AG10803 (cell line): ENCODE results near the gene ACP4.

Source experiments
- DNase-seq: peaks from one replicate; pipeline ENCODE4 v3.0.0; 2010; ENCODE audit warnings: low read depth
- H3K4me3 ChIP-seq: 2 replicates; pipeline ENCODE4 v1.5.1; 2011; ENCODE audit warnings: mild to moderate bottlenecking, low read length, control low read depth
- TF ChIP-seq, protein P1 (sequence below): conservative IDR thresholded peaks from 2 replicates; pipeline ENCODE4 v1.5.1; 2011; ENCODE audit warnings: mild to moderate bottlenecking, low read length, control low read depth, inconsistent platforms

Gene ACP4

DNA sequence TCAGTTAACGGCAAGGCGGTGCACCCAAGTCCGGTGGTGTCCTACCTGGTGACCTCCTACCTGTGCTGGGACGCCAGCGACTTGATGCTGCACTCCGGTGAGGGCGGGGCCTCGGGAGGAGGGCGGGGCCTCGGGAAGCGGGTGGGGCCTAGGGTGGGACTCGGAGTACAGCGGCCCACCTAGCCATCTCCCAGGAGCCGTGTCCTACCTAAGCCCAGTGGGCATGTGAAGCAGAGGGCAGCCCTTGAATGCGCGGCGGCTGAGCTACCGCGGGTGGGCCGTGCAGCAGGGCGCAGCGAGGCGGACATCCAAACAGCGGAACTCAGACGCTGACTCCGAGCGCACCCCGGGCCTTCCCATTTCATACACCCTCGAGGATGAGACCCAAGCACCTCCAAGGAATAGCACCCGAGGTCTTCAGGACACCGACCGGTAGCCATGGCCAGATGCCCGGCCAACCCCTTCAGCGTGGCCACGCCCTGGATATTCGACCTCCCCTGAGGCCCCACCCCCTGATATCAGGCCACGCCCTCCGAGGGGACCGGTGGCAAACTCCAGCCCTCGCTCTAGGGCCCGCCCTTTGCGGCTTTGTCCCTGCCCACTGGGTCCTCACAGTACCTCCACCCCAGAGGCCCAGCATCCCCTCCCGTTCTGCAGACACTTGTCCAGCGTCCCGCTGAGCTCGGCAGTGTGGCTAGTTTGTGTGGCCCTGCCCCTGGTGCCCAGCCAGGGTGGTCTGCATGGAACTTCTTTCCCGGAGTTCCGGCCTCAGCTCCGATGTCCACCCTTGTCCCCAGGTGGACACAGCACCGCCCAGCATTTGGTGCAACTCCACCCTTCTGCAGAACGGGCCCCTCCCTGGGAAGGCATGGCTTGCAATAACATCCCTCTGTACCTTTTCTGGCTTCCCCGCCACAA is 28.0 kb downstream of the ACP4 start:
- no peak for DNase-seq
- TF ChIP-seq, protein P1, sequence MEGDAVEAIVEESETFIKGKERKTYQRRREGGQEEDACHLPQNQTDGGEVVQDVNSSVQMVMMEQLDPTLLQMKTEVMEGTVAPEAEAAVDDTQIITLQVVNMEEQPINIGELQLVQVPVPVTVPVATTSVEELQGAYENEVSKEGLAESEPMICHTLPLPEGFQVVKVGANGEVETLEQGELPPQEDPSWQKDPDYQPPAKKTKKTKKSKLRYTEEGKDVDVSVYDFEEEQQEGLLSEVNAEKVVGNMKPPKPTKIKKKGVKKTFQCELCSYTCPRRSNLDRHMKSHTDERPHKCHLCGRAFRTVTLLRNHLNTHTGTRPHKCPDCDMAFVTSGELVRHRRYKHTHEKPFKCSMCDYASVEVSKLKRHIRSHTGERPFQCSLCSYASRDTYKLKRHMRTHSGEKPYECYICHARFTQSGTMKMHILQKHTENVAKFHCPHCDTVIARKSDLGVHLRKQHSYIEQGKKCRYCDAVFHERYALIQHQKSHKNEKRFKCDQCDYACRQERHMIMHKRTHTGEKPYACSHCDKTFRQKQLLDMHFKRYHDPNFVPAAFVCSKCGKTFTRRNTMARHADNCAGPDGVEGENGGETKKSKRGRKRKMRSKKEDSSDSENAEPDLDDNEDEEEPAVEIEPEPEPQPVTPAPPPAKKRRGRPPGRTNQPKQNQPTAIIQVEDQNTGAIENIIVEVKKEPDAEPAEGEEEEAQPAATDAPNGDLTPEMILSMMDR = no peak
- peak overlapping the region; percentile 40 for H3K4me3 ChIP-seq

DNA sequence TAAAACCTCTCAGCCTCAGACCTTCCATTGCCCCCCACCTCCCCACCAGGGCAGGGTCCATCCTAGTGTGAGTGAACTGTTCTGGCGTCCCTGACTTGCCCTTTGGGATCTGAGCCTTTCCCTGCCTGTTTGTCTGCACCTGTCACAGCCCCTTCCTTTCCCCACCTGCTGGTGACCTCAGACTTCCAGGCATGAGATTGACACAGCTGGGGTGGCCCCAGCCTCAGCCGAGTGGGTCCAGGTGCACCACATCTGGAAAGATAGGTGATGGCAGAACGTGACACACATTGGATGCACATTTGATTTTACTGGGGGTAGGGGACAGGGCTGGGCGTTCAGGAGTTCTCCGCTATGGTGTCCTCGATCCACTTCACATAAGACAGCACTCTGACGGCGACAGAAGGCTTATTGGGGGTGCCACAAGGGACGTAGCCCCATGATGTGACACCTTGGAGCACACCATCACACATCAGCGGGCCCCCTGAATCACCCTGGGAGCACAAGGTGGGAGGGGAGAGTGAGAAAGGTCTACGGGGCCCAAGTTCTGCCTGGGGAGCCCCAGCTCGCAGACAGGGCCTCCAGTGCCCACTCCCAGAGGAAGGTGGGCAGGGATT is 28.8 kb downstream of the ACP4 start:
- no peak for DNase-seq
- H3K4me3 ChIP-seq = no peak overlapping the region
- TF ChIP-seq, protein P1 = no peak

DNA sequence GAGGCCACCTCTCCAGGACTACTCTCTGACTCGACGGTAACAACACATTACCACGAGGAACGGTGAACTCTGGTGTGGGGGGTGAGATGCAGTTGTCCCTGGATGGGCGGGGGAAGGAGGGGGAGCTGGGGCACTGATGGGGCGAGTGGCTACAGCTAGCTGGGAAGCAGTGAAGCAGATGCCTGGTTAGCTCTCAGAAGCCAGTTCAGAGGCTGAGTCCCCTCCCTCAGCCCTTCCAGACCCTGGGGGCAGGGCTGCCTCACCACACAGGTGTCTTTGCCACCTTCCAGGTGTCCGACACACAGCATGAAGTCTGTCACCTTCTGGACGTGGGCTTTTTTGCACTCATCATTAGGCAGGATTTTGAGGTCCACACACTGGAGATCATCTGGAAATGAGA is 29.4 kb downstream of the ACP4 start:
- DNase-seq = no peak
- TF ChIP-seq, protein P1 = no peak
- no peak overlapping the region for H3K4me3 ChIP-seq

DNA sequence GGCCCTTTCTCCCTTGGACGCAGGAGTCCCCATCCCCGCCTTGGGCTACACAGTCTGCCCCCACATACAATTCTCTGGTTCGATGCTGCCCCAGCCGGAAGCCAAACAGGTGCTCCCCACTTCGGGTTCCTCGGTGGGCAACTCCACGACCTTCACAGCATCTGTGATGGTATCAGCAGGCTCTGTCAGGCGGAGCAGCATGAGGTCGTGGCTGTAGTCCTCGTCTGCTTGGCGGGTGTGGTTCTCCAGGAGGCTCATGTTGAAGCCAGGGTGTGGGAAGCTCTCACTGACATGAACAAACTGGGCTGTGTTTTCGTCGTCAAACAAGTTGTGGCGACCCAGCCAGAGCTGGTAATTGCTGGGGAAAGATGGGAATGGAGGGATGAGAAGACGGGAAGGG is 29.9 kb downstream of the ACP4 start:
- no peak overlapping the region for H3K4me3 ChIP-seq
- no peak for DNase-seq
- TF ChIP-seq, protein P1 = no peak

DNA sequence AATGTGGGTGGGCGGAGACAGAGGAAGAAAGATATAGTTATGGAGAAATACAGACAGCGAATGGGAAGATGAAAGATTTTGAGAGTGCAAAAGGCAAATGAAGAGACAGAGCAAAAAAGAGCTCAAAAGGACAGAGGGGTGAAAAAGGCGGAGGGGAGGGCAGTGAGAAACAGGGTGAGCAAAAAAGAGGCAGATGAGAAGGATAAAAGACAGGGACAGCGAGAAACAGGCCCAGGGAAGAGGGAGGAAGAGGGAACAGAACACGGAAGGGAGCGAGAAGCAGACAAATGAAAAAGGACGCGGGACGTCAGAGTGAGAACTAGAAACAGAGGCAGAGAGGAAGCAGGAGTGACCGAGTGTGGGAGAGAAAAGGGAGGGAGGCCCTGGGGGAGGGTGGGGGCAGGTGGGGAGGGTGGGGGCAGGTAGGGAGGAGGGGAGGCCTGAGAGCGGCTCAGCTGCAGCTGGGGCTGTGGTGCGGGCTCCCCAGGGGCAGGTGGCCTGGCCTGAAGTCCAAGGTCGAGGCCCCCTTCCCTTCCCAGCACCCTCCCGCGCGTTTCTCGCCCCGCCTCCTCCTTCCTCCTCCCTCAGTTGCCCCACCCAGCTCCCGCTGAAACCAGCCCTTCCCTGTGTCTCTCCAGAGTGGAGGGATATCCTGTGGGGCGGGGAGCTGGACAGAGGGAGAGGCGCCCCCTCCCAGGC is 30.5 kb downstream of the ACP4 start:
- H3K4me3 ChIP-seq = no peak overlapping the region
- TF ChIP-seq, protein P1 = no peak
- DNase-seq = no peak

DNA sequence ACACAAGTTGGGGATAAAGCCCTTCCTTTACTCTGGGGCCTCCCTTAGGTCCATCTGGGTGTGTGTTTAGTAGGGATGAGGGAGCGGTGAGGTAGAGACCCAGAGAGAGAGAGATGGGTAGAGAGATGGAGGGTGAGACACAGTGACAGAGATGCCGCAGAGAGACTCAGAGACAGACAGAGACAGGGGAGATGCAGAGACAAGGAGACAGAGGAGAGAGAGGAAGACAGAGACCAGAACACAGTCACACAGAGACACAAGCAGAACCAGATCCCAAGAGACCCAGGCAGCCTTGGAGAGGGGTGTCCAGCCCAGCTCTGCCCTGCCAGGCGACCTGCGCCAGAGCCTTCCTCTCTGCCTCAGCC is 31.0 kb downstream of the ACP4 start:
- no peak overlapping the region for H3K4me3 ChIP-seq
- TF ChIP-seq, protein P1 = no peak
- DNase-seq = no peak
